GM11168 (cell line): ENCODE results near the gene PPP1R8.
"Not testable (repeated sequence)": the region's sequence is repeated elsewhere in the genome, so short reads cannot be mapped to it uniquely, and the experiment has no call there.

Experiments
- in situ Hi-C: fragments of 300-500 bp; cut with MboI; formaldehyde crosslinking; loops from one replicate; pipeline ENCODE4 v1.12.0; 2022; ENCODE audit warnings: low sequenced_read_pairs; ENCODE audit not compliant: unreplicated experiment

Gene PPP1R8

DNA sequence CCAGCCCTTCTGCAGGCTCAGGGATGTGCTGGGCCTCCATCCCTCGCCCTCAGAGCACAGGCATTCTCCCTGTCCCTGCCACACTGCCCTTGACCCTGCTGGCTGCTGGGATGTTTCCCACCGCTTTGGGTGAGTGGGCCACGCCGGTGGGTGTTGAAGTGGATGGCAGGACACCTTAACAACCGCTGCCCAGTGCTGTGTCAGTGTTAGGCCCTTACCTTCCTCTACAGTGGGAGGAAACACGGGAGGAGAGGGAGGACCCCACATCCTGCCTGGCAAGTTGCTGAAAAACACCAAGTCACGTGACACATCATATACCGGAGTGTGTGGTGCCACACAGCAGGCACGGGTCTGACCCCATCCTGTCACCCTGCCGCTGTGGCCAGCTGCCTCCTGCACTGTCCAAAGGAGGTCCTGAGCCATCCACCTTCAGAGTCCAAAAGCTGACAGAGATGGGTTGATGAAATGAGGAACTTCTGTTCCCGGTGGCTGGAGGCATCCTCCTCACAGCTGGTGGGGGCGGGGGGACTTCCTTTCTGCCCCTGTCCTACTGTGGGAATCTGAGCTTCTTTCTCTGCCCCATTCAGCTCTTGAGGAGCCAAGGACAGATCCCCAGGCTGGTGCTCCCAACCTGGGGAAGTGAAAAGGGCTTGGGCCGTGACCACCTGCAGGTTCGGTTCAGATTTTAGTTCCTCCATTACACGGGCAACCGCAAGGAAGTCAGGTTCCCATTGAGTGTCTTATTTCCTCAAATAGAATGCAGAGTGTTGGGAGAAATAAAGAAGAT is 38.5 kb downstream of the PPP1R8 start:
- in situ Hi-C loops = loop anchor here (10.0 kb wide), 1 partner anchor 106 kb away; no protein-coding TSS in a partner anchor

DNA sequence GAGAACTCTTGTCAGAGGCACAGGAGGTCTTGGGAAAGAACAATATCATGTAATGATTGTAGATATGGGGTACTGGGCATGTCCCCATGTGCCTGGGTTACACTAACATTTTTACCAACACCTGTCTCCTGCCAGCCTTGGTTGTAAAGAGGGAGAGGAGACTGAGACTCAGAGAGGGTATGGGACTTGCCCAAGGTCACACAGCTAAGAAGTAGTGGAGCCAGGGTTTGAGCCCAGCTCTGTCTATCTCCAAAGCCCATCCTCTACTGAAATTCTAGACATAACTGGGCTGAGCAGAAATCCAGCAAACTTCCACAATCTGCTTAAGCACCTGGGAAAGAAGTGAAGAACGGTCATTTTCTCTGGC is 39.1 kb downstream of the PPP1R8 start:
- in situ Hi-C loops = loop anchor here (10.0 kb wide), 1 partner anchor 105 kb away; no protein-coding TSS in a partner anchor

DNA sequence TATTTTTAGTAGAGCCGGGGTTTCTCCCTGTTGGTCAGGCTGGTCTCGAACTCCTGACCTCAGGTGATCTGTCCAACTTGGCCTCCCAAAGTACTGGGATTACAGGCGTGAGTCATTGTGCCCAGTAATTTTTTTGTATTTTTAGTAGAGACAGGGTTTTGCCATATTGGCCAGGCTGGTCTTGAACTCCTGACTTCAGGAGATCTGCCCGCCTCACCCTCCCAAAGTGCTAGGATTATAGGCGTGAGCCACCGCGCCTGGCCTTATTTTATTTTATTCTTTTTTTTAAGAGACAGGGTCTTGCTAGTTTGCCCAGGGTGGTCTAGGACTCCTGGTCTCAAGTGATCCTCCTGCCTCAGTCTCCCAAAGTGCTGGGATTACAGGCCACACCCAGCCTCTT is 40.5 kb downstream of the PPP1R8 start:
- in situ Hi-C loops = not testable (repeated sequence)

DNA sequence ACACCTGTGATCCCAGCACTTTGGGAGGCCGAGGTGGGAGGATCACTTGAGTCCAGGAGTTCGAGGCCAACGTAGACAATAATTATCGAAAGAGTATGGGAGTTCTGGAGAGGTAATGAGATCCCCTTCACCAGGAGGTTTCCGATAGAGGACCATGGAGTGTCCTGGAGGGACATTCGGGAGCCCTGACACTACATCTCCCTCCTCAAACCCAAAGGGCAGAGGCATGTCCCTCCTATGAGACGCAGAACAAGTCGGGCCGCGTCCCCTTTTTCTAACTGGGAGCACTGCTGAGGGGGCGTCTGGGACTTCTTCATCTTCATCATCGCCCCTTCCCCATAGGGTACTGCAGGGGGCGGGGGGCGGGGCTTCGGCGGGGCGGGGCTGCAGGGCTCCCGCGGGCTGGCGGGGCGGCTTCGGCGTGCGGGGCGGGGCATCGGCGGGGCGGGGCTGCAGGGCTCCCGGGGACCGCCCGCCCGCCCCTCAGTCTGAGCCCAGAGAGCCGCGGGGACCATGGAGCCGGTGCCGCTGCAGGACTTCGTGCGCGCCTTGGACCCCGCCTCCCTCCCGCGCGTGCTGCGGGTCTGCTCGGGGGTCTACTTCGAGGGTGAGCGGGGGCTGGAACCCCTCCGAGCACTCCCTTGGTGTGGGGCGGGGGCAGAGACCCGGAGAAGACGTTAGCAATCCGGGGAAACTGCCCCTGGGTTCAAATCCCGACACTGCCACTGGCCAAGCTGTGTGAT is 41.6 kb downstream of the PPP1R8 start, which contains the start of gene THEMIS2:
Gene THEMIS2 (plus strand): TSS at position 486 of the 743 bp plus-strand sequence. CDS start 28 bp downstream, at position 514.
- in situ Hi-C loops = no loop called here

DNA sequence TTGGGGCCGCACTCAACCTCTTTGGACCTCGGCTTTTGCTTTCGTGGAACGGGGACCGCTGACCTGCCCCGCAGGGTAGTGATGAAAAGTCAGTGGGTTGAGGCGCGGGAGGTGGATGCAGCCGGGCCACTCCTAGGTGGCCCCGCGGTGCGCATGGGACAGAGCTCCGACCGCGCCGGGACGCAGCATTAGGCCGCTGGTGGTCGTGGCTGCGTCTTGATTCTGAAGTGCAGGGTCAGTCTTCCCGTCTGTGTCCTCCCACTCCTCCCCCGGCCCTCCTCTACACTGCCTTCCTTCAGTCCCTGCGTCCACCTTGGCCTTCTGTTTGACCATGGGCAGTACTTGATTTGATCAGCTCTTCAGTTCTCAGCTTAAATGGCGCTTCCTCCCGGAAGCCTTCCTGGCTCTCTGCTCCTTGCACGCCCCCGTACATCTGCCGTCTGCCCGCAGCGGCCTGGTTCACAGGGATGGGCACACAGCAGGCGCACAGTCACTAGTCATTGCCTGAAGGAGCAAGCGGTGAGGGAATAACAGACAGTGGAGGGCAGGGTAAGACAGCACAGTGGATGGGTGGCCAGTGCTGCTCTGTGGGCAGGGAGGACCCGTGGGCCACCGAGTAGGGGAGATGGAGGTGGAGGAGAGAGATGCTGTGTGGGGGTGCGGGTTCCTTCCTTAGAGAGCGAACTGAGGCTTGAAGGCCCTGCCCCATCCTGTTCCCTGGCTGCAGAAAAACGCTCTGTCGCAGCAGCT is 42.4 kb downstream of the PPP1R8 start:
- in situ Hi-C loops = no loop called here

DNA sequence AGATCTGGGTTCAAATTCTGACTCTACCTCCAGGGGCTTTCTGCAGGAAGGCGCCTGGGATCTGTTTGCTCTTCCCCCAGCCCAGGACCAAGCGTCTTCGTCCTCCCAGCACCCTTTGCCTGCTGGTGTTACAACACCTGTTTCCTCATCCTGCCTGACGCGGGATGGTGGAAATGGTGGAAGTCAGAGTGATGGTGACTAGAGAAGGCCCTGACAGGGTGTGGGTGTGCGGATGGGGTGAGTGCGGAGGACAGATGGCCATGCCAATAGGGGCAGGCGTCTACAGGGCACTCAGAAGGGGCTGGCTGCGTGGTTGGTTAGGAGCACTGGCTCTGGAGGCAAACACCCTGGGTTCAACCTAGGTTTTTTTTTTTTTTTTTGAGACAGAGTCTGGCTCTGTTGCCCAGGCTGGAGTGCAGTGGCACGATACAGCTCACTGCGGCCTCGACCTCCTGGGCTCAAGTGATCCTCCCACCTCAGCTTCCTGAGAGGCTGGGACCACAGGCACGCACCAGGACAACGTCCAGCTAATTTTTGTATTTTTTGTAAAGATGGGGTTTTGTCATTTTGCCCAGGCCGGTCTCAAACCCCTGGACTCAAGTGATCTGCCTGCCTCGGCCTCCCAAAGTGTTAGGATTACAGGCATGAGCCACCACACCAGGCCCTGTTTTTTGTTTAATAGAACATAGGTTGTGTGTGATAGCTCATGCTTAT is 43.2 kb downstream of the PPP1R8 start:
- in situ Hi-C loops = no loop called here

DNA sequence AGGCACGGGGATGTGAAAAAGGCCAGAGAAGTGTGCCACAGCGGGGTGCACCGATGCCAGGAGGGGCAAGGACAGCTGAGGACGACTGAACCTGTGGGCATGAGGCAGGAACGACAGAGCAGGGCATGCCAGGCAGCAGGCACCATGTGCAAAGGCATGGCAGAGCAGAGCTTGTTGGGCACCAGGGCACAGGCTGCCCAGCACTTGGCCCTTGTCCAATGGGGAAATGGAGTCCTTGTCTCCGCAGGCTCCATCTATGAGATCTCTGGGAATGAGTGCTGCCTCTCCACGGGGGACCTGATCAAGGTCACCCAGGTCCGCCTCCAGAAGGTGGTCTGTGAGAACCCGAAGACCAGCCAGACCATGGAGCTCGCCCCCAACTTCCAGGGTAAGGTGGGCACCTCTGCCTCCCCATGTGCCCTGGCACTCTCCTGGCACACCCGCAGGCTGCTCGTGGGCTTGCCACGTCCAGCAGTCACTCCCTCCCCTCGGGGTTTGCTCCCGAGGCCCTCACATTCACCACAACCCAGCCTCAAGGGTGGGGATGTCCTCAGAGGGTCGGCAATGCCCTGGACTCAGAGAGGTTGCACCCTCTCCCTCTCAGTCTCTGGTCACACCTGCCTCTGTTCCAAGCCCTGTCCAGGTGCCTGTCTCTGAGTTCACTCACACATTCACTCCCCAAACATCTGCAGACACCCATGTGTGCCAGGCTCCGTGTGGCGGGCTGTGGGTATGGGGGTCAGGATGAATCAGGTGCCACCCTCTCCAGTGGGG is 45.9 kb downstream of the PPP1R8 start:
- in situ Hi-C loops = no loop called here

DNA sequence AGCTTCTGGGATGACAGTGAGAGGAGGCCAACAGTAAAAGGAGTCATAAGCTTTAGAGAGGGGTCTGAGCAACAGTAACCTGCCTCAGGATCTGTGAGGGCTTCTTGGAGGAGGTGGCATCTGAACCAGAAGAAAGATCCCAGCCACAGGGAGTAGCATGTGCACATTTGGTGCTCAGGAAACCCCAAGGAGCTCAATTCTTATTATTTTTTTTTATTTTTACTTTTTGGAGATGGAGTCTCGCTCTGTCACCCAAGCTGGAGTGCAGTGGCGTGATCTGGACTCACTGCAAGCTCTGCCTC is 46.5 kb downstream of the PPP1R8 start:
- in situ Hi-C loops = no loop called here

DNA sequence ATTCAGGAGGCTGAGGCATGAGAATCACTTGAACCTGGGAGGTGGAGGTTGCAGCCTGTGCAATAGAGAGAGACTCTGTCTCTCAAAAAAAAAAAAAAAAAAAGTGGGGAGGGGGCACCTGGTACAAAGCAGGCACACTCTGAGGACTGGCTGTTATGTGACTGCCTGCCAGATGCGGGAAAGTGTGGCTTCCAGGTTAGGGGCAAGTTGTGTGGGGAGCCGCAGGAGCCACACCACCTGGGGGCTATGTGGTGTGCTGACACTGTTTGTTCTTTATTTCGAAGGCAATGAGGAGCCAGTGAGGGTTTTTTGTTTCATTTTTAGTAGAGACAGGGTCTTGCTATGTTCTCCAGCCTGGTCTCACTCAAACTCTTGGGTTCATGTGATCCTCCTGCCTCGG is 47.5 kb downstream of the PPP1R8 start:
- in situ Hi-C loops = no loop called here

DNA sequence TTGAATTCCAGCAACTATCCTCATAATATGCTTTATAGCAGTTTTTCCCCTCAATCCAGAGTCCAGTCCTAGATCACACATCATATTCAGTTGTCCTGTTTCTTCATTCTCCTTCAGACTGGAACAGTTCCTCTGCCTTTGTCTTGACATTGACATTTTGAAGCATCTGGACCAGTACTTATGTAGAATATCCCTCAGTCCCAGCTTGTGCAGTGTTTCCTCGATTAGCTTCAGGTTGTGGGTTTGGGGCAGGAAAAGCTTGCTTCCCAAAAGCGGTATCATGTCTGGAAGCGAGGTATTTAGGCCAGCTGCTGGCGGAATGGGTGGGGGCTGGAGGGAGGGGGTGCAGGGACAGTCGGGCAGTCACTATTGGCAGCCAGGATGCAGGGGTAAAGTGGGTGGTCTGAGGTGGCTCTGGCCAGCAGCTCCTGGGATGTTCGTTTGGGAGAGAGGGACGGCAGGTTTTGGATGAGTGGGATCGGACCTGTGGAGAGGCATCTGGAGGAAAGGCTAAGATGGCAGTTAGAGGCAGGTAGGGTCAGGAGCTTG is 48.3 kb downstream of the PPP1R8 start:
- in situ Hi-C loops = no loop called here

DNA sequence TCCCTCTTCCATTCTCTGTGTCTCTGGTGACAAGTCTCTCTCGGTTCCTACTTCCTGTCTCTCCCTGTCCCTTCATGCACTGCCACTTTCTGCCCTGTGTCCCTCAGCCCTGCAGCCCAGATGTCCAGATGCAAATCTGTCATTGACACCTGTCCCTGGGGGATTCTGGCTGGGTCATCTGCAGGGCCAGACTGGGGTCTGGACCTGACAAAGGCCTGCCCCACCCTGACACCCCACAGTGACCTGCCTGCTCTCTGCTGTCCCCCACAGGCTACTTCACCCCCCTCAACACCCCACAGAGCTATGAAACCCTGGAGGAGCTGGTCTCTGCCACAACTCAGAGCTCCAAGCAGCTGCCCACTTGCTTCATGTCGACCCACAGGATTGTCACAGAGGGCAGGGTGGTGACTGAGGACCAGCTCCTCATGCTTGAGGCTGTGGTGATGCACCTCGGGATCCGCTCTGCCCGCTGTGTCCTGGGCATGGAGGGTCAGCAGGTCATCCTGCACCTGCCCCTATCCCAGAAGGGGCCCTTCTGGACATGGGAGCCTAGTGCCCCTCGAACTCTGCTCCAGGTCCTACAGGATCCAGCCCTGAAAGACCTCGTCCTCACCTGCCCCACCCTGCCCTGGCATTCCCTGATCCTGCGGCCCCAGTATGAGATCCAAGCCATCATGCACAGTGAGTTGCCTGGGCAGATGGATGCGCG is 48.9 kb downstream of the PPP1R8 start:
- in situ Hi-C loops = no loop called here

DNA sequence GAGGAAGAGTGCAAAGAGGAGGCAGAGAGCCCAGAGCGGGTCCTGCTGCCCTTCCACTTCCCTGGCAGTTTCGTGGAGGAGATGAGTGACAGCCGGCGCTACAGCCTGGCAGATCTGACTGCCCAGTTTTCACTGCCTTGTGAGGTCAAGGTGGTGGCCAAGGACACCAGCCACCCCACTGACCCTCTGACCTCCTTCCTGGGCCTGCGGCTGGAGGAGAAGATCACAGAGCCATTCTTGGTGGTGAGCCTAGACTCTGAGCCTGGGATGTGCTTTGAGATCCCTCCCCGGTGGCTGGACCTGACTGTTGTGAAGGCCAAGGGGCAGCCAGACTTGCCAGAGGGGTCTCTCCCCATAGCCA is 51.9 kb downstream of the PPP1R8 start:
- in situ Hi-C loops = no loop called here

DNA sequence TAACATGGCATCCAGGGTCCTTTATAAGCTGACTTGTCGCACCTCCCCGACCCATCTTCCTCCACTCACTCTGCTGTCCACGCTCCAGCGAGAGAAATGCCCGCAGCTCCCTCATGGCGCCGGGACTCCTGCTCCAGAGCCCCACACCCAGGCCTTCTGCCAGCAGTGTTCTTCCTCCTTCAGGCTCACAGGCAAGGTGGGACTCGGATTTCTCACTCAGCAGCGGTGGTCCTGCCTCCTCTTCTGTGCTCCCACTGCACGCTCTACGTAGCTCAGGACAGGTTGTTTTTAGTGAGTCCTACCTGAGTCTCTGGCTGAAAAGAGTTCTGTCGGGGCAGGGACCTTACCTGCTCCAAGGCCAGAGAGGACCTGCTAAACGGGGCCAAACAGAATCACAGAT is 53.0 kb downstream of the PPP1R8 start:
- in situ Hi-C loops = no loop called here

DNA sequence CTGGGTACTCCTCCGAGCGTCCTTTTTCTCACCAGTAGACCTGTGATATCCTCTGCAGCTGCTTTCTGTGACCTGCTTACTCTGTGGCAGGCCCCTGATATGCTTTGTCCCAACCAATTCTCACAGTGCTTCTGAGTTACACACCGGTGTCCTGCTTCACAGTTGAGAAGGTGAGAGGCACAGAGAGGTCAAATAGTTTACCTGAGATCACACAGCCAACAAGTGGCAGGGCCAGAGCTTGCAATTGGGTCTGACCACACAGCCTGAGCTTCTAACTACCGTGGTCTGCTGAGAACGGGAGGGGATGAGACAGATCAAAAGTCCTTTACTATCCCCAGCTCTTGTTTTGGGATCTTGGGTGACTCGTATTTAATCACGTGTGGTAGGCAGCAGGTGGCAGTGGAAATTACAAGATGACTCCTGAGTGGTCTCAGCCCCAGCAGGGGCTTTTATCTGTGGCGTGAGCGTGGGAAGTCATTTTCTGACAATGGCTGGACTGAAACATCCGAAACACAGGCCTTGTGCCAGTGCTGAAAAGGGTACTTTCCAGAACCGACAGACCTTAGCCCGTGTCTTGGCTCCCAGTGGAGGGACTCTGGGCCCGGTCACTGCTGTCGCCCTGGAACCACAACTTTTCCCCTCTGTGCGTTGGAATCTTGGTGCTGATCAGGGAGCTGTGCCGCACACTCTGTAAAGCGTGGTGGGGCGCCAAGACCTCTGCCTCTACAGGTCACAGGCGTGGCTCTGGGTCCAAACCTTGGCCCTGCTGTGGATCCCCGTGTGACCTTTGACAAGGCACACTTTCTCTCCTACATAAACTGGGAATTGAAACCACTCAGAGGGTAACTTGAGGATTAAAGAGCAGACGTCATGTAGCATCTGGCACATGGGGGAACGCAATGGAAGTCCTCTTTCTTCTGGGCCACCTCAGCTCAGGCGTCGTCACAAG is 53.7 kb downstream of the PPP1R8 start:
- in situ Hi-C loops = no loop called here

DNA sequence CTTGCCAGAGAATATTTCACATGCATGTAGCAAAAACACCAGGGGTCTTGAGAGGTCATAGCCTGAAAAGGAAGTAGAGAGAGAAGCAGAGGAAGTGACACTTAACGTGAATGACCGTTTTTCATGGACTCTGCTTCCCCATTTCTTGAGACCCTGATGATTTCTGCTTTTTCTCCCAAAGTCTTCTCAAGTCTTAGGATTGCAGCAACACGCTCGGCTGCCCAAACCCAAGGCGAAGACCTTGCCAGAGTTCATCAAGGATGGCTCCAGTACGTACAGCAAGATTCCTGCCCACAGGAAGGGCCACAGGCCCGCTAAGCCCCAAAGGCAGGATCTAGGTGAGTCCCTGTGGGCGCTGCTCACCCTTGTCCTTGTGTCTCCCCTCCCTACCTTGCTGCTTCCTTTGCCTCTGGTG is 54.5 kb downstream of the PPP1R8 start:
- in situ Hi-C loops = no loop called here

DNA sequence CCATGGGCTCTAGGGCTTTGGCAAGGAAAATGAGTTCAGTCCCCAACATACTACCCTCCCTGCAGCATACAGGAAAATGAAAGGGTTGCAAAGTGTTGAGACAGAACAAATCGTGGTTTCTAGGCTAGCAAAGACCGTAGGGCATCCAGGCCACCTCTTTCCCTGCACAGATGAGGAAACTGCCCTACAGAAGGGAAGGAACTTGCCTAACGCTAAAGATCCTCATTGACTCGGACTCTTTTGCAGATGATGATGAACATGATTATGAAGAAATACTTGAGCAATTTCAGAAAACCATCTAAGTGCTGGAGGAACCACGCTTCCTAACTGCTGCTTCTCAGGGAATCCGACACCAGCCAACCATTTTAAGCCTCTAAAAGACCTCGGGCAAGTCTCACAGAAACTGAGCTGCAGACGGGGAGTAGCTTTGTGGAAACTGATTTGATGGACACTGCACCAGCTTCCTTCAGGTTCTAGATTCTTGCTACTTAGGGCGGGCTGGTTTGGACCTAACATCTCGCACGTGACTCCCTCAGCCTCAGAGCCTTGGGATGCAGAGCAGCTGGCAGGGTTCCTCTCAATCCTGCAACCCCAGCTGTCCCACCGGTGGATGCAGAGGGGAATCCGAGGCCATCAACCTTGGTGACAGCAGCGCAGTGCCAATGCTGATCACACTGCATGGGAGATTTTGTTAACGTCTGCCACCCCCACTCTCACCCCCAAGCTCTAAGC is 55.2 kb downstream of the PPP1R8 start:
- in situ Hi-C loops = no loop called here

DNA sequence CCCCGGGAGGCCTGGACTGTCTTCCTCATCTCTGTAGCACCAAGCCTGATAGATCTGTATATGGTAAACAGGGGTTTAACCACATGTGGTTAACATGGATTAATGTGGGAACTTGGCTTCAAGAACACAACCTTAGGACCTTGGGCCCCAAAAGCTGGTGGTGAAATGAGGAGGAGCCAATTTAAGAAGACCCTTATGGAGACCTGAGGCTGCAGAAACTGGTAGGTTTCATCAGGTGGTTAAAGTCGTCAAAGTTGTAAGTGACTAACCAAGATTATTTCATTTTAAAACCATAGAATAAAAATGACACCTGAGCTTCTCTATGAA is 55.7 kb downstream of the PPP1R8 start:
- in situ Hi-C loops = no loop called here
